Measurements from ENCODE around the gene HSD17B14. TPM values are rescaled to one million over a fixed set of nuclear protein-coding genes. Genes with fewer than 3 reads are reported as not detected.
"Not testable (repeated sequence)": the region's sequence is repeated elsewhere in the genome, so short reads cannot be mapped to it uniquely, and the experiment has no call there.

The HSD17B14 gene
- total RNA-seq, 2 donors from 2014 or later = 0.44 TPM; not detected in 1

DNA sequence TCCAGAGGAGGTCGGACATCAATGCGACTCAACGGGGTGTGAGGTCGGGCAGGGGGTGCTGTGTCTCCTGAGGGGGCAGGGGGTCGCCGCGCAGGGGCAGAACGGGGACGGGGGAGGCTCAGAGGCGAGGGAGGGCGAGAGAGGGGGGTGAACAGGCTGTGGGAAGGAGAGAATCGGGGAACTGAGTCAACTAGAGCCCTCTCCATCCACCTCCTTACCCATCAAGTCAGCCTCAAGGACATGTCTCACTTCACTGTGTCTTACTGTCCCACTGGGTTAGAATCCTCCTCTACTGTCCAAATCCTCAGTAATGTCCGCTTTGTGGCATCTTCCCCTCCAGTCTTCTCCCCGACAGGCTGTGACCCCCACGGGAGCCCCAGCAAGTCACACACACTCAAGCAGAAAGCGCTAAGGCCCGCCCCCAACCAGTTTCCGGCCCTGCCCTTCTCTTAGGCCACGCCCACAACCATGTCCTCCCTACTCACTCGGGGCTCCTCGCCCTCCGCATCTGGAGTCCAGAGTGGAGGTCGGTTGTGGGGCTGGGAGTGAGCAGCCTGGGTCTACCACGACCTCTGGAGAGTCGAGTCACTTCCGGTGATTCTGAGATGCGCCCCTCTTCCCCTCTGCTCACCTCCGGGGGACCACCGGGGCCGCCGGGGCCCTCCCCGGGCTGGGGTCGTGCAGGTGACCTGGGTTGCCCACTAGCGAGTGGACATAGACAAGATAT, 22.9 kb upstream of the HSD17B14 start:
- Mint-ChIP-seq H3K4me1 (peaks cover 8% of the 10 kb centered on the region), H3K27ac (no peak overlapping the region), H3K4me3 (peak overlapping the region; percentile 92), H3K36me3 (ENCODE audit: low read depth) (no peaks in the 10 kb centered on the region), H3K27me3 (no peaks in the 10 kb centered on the region)
- ATAC-seq (peak; percentile 79), DNase-seq (peak in 2 of 3 donors; percentile 66 to 68)
- H3K9me3 ChIP-seq (ENCODE audit: control insufficient read depth, low read length, poor library complexity, severe bottlenecking) = no peaks in the 10 kb centered on the region

DNA sequence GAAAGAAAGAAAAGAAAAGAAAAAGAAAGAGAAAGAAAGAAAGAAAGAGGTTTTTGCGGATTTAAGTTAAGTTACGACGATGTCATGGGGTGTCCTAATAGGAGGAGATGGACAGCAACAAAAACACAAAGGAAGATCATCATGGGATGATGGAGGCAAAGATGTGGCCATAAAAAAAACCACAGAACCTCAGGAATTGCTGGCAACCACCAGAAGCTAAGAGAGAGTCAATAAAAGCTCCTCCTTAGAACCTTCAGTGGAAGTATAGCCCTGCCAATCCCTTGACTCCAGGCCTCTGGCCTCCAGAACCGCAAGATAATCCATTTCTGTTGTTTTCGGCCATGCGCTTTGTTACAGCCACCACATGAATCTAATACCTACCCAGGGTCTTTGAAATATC, 20.6 kb upstream of the HSD17B14 start:
- DNase-seq (no peak), ATAC-seq (no peak)
- no peak overlapping the region for H3K4me3 Mint-ChIP-seq
- no peak overlapping the region for H3K27ac Mint-ChIP-seq
- no peaks in the 10 kb centered on the region for H3K9me3 ChIP-seq (ENCODE audit: control insufficient read depth, low read length, poor library complexity, severe bottlenecking)
- H3K27me3 Mint-ChIP-seq = no peaks in the 10 kb centered on the region
- H3K4me1 Mint-ChIP-seq = peaks cover 8% of the 10 kb centered on the region
- no peaks in the 10 kb centered on the region for H3K36me3 Mint-ChIP-seq (ENCODE audit: low read depth)

DNA sequence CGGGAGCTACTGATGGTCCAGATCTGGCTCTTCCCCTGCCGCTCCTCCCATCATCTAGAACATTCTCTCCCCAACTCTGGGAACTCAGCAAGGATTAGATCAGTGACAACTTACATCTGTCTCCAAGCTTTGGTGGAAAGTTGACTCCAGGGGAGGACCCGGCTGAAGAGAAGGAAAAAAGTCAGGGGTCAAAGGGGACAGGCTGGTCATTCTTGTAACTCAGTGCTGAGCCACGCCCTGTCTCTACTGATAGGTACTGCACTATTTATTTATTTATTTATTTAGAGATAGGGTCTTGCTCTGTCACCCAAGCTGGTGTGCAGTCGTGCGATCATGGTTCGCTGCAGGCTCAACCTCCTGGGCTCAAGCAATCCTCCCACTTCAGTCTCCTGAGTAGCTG, 17.8 kb upstream of the HSD17B14 start:
- Mint-ChIP-seq H3K27ac (no peak overlapping the region), H3K27me3 (no peaks in the 10 kb centered on the region), H3K4me1 (peaks cover 3% of the 10 kb centered on the region), H3K36me3 (ENCODE audit: low read depth) (peaks cover 2% of the 10 kb centered on the region), H3K4me3 (no peak overlapping the region)
- no peak for DNase-seq
- H3K9me3 ChIP-seq (ENCODE audit: control insufficient read depth, low read length, poor library complexity, severe bottlenecking) = no peaks in the 10 kb centered on the region
- no peak for ATAC-seq

DNA sequence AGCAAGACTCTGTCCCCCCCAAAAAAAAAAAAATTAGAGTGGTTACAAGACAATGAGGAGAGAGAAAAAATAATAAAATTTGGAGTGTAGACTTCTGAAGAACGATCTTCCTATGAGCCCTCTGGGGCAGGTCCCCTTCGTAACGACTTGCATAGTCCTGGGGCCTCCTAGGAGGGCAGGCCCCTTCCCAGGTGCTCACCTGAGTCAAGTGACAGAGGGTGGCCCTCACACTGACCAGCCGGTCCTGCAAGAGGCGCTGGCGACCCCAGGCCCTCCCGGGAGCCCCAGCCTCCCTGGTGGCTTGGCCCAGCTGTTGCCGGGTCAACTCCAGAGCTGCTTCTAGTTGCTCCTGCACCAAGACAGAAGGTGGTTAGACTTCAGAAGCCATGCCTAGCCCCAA, 17.2 kb upstream of the HSD17B14 start:
- no peak overlapping the region for H3K4me3 Mint-ChIP-seq
- H3K9me3 ChIP-seq (ENCODE audit: control insufficient read depth, low read length, poor library complexity, severe bottlenecking) = no peaks in the 10 kb centered on the region
- DNase-seq (no peak), ATAC-seq (no peak)
- H3K4me1 Mint-ChIP-seq = no peaks in the 10 kb centered on the region
- no peaks in the 10 kb centered on the region for H3K27me3 Mint-ChIP-seq
- peaks cover 2% of the 10 kb centered on the region for H3K36me3 Mint-ChIP-seq (ENCODE audit: low read depth)
- no peak overlapping the region for H3K27ac Mint-ChIP-seq

DNA sequence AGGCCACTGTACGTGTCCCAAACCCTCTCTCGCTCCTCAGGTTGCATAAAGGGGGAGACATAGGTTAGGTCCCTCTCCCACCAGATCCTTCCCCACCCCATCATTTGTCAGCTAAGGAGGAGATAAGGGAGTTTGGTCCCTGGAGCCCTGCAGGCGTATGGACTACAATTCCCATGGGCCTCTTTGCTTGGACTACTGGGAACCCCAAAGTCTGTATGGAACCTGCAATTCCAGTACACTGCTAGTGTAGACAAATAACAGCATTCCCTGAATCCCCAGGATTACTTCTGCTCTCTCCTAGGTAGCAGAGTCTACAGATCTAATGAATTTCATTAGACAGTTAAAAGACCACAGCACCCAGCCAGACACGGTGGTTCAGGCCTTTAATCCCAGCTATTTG, 16.0 kb upstream of the HSD17B14 start:
- H3K36me3 Mint-ChIP-seq (ENCODE audit: low read depth) = peaks cover 2% of the 10 kb centered on the region
- DNase-seq (no peak), ATAC-seq (no peak)
- no peak overlapping the region for H3K4me3 Mint-ChIP-seq
- no peaks in the 10 kb centered on the region for H3K4me1 Mint-ChIP-seq
- H3K27ac Mint-ChIP-seq = no peak overlapping the region
- H3K9me3 ChIP-seq (ENCODE audit: control insufficient read depth, low read length, poor library complexity, severe bottlenecking) = no peaks in the 10 kb centered on the region
- no peaks in the 10 kb centered on the region for H3K27me3 Mint-ChIP-seq

DNA sequence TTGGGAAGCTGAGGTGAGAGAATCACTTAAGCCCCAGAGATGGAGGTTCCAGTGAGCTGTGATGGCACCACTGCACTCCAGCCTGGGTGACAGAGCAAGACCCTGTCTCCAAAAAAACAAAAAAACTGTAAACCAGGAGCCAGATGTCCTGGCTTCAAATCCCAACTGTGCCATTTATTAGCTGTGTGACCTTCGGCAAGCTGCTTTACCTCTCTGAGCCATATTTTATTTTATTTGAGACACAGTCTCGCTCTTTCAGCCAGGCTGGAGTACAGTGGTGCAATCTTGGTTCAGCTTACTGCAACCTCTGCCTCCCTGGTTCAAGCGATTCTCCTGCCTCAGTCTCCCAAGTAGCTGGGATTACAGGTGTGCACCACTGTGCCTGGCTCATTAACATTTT, 10.4 kb upstream of the HSD17B14 start:
- not testable (repeated sequence) for H3K36me3 Mint-ChIP-seq (ENCODE audit: low read depth); ATAC-seq; H3K27ac Mint-ChIP-seq; H3K9me3 ChIP-seq (ENCODE audit: control insufficient read depth, low read length, poor library complexity, severe bottlenecking); DNase-seq; H3K27me3 Mint-ChIP-seq; H3K4me3 Mint-ChIP-seq; H3K4me1 Mint-ChIP-seq

DNA sequence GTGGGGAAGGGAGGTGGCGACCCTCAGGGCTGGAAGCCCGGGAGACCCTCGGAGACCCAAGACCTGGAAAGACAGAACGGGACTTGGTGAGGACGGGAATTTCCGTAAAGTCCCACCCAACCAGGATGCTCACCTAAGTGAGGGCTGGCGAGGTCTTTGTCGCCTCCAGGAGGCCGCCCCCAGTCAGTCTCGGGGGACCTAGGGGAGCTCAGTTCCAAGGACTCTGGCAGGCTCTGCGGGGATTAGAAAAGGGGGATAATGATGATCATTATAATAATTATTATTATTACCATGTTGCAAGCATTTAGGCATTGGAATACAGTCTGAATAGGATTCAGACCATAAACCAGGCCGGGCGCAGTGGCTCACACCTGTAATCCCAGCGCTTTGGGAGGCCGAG, 9.1 kb upstream of the HSD17B14 start:
- Mint-ChIP-seq H3K27me3 (no peaks in the 10 kb centered on the region), H3K4me3 (no peak overlapping the region), H3K4me1 (peaks cover 4% of the 10 kb centered on the region), H3K36me3 (ENCODE audit: low read depth) (peaks cover 4% of the 10 kb centered on the region), H3K27ac (no peak overlapping the region)
- ATAC-seq (no peak), DNase-seq (no peak)
- no peaks in the 10 kb centered on the region for H3K9me3 ChIP-seq (ENCODE audit: control insufficient read depth, low read length, poor library complexity, severe bottlenecking)

DNA sequence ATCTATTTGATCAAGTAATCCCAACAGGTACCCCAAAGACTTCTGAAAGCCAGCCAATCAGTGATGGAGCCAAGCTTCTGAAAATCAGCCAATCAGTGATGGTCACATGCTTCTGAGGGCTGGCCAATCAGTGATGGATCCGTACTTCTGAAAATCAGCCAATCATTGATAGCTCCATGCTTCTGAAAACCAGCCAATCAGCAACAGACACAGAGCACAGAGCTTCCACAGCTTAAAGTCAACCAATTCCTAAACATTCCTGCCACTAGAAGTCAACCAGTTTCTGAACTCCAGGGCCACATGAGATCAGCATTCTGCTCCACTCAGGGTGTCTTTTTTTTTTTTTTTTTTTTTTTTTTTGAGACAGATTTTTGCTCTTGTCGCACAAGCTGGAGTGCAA, 8.2 kb upstream of the HSD17B14 start:
- H3K27ac Mint-ChIP-seq = no peak overlapping the region
- no peak for ATAC-seq
- no peak overlapping the region for H3K4me3 Mint-ChIP-seq
- DNase-seq = no peak
- no peaks in the 10 kb centered on the region for H3K27me3 Mint-ChIP-seq
- H3K9me3 ChIP-seq (ENCODE audit: control insufficient read depth, low read length, poor library complexity, severe bottlenecking) = no peaks in the 10 kb centered on the region
- H3K36me3 Mint-ChIP-seq (ENCODE audit: low read depth) = peaks cover 2% of the 10 kb centered on the region
- H3K4me1 Mint-ChIP-seq = peaks cover 4% of the 10 kb centered on the region

DNA sequence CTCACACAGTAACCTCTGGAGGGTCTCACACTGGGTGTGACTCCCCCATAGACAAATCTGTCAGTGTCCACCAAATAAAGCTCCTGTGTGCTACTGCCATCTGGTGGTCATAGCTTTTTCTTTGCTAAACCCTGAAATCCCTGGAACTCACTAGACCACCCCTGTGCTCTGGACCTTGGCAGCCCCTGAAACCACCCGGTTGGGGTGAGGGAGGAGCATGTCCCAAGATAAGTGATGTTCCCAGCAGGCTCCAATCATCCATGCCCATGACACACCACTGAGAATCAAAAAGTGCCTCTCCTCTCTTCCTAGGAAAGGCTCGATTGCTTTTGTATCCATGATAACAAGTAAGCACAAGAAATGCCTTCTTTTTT, 6.5 kb upstream of the HSD17B14 start:
- no peaks in the 10 kb centered on the region for H3K9me3 ChIP-seq (ENCODE audit: control insufficient read depth, low read length, poor library complexity, severe bottlenecking)
- Mint-ChIP-seq H3K27me3 (no peaks in the 10 kb centered on the region), H3K36me3 (ENCODE audit: low read depth) (peaks cover 2% of the 10 kb centered on the region), H3K27ac (no peak overlapping the region), H3K4me1 (peaks cover 4% of the 10 kb centered on the region), H3K4me3 (no peak overlapping the region)
- peak in 2 of 3 donors; percentile 17 to 35 for DNase-seq
- peak; percentile 51 for ATAC-seq

DNA sequence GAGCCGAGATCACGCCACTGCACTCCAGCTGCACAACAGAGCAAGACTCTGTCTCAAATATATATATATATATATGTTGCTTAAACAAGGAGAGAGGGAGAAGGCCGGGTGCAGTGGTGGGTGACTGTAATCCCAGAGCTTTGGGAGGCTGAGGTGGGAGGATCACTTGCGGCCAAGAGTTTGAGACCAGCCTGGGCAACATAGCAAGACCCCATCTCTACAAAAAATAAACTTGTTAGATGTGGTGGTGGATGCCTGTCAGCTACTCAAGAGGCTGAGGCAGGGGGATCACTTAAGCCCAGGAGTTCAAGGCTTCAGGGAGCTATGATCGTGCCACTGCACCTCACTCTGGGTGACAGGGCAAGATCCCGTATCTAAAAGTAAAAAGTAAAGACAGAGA, 5.3 kb upstream of the HSD17B14 start:
- no peaks in the 10 kb centered on the region for H3K9me3 ChIP-seq (ENCODE audit: control insufficient read depth, low read length, poor library complexity, severe bottlenecking)
- Mint-ChIP-seq H3K4me3 (no peak overlapping the region), H3K36me3 (ENCODE audit: low read depth) (peaks cover 2% of the 10 kb centered on the region), H3K27me3 (no peaks in the 10 kb centered on the region), H3K4me1 (peaks cover 9% of the 10 kb centered on the region), H3K27ac (no peak overlapping the region)
- no peak for DNase-seq
- ATAC-seq = no peak

DNA sequence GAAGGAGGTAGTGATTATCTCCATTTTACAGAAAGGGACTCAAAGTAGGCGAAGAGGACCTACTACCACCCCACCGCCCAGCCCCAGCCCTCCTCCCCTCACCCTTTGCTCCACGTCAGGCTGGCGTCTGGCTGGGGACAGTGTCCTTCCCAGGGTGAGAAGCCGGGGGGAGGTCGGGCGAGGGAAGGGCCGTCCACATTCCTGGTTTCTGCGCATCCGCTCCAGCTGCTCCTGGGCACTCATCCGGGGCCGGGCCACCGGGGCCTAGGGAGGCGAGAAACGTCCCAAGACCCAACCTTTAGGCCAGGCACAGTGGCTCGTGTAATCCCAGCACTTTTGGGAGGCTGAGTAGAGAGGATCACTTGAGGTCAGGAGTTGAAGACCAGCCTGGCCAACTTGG, 4.8 kb upstream of the HSD17B14 start:
- peaks cover 4% of the 10 kb centered on the region for H3K27me3 Mint-ChIP-seq
- peaks cover 2% of the 10 kb centered on the region for H3K36me3 Mint-ChIP-seq (ENCODE audit: low read depth)
- H3K27ac Mint-ChIP-seq = no peak overlapping the region
- H3K4me1 Mint-ChIP-seq = peaks cover 12% of the 10 kb centered on the region
- no peak for DNase-seq
- no peaks in the 10 kb centered on the region for H3K9me3 ChIP-seq (ENCODE audit: control insufficient read depth, low read length, poor library complexity, severe bottlenecking)
- no peak for ATAC-seq
- no peak overlapping the region for H3K4me3 Mint-ChIP-seq

DNA sequence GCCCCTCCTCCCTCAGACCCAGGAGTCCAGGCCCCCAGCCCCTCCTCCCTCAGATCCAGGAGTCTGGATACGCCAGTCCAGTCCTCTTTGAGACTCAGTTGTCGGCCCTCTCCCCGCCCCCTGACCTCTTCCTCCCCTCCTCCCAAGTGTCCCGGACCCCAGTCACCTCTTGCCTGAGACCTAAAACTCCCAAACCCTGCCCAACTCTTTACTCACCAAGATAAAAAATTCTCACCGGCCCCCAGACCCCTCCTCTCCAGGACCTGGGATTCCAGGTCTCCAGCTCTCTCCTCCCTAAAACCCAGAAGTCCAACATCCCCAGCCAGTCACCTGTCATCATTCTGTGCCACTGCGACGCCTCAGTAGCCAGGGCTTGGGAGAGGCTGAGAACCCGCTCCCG, 1.4 kb upstream of the HSD17B14 start:
- Mint-ChIP-seq H3K27me3 (peaks cover 11% of the 10 kb centered on the region), H3K4me3 (no peak overlapping the region), H3K27ac (no peak overlapping the region), H3K36me3 (ENCODE audit: low read depth) (peaks cover 4% of the 10 kb centered on the region), H3K4me1 (peaks cover 18% of the 10 kb centered on the region)
- ATAC-seq (no peak), DNase-seq (no peak)
- H3K9me3 ChIP-seq (ENCODE audit: control insufficient read depth, low read length, poor library complexity, severe bottlenecking) = no peaks in the 10 kb centered on the region

DNA sequence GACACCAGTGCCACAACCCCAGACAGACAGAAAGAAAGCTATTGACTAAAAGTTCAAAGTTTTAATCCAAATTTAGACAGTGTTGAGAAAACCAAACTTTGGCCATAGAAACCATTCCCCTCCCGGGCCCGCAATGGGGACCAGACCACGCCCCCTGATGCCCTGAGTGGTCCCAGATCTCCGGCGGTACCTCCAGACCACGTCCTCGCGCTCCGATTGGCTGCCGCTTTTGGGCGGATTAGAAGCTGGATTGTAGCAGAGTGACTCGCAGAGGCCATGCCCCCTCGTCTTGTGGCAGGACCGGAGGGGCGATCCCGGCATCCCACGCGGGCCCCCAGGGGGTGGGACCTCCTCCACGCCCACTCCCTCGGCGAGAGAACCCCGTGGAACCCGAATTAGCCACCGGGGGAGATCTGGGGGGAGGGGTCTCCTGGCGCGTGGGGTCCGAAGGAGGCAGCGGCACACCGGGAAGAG, 797 bp upstream of the HSD17B14 start:
- peak; percentile 68 for ATAC-seq

DNA sequence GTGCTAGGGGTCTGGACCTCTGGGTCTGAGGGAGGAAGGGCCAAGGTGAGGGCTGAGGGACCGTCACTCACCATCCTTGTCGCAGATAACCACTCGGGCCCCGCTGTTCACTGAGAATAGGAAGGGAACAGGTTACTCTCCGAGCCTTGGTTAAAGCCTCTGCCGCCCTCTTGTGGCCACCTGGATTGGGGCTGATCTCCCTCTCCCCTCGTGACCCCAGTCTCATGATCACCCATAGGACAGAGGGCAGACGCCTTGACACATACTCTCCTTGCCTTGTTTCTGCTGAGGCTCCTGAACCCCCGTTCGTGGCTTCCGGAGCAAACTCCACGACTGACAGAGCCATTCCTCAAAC, 580 bp downstream of the HSD17B14 start:
- no peaks in the 10 kb centered on the region for H3K9me3 ChIP-seq (ENCODE audit: control insufficient read depth, low read length, poor library complexity, severe bottlenecking)
- peak; percentile 75 to 92 (median 82) for DNase-seq
- Mint-ChIP-seq H3K36me3 (ENCODE audit: low read depth) (peaks cover 5% of the 10 kb centered on the region), H3K27me3 (peaks cover 11% of the 10 kb centered on the region), H3K4me3 (peak overlapping the region; percentile 87), H3K27ac (peak overlapping the region; percentile 62), H3K4me1 (peaks cover 16% of the 10 kb centered on the region)
- ATAC-seq = peak; percentile 90

More for the DNA sequence above, 797 bp upstream of the HSD17B14 start:
- peak; percentile 38 to 56 (median 53) for DNase-seq
- Mint-ChIP-seq H3K4me3 (peak overlapping the region; percentile 83), H3K36me3 (ENCODE audit: low read depth) (peaks cover 5% of the 10 kb centered on the region), H3K4me1 (peaks cover 16% of the 10 kb centered on the region), H3K27ac (peak overlapping the region; percentile 62), H3K27me3 (peaks cover 11% of the 10 kb centered on the region)
- no peaks in the 10 kb centered on the region for H3K9me3 ChIP-seq (ENCODE audit: control insufficient read depth, low read length, poor library complexity, severe bottlenecking)

All from T-helper 17 cell (primary cell).